Neural cell (in vitro differentiated cells): Measurements from ENCODE around the gene PRKAG2. TPM values are rescaled to one million over a fixed set of nuclear protein-coding genes. Genes with fewer than 3 reads are reported as not detected.

Source experiments
- H2AFZ ChIP-seq: fragments of 200-600, 300-800 bp; sonication (generic), shearing (Covaris generic); 2 replicates; pipeline ENCODE4 v1.6.0; 2014; ENCODE audit warnings: low read depth, mild to moderate bottlenecking, antibody characterized with exemption, low read length, moderate library complexity
- H3F3A ChIP-seq: fragments of 200-600 bp; shearing (Covaris generic); 2 replicates; pipeline ENCODE4 v1.6.1; 2016; ENCODE audit warnings: mild to moderate bottlenecking, moderate library complexity, mixed read lengths, antibody characterized with exemption, low read length; ENCODE audit not compliant: insufficient read depth, poor library complexity, severe bottlenecking
- H3K27ac ChIP-seq: fragments of 200-600, 300-800 bp; sonication (generic), shearing (Covaris generic); 2 replicates; pipeline ENCODE4 v1.5.1; 2014; ENCODE audit warnings: mild to moderate bottlenecking, low read length, moderate library complexity
- H3K27me3 ChIP-seq: fragments of 300-800, 200-600 bp; sonication (generic), shearing (Covaris generic); 2 replicates; pipeline ENCODE4 v1.6.0; 2014; ENCODE audit warnings: mild to moderate bottlenecking, low read depth, low read length, moderate library complexity; ENCODE audit not compliant: insufficient read depth
- H3K36me3 ChIP-seq: fragments of 300-800, 200-600 bp; sonication (generic), shearing (Covaris generic); 2 replicates; pipeline ENCODE4 v1.5.1; 2014; ENCODE audit warnings: mild to moderate bottlenecking, antibody characterized with exemption, low read length, moderate library complexity; ENCODE audit not compliant: insufficient read depth
- H3K4me2 ChIP-seq: fragments of 300-800, 200-600 bp; sonication (generic), shearing (Covaris generic); 2 replicates; pipeline ENCODE4 v1.6.0; 2014; ENCODE audit warnings: mild to moderate bottlenecking, low read length
- H3K4me3 ChIP-seq: fragments of 300-800, 200-600 bp; sonication (generic), shearing (Covaris generic); 2 replicates; pipeline ENCODE4 v1.5.1; 2014; ENCODE audit warnings: mild to moderate bottlenecking, low read length, moderate library complexity
- H3K79me2 ChIP-seq: fragments of 200-600 bp; shearing (Covaris generic); replicated peaks from 2 replicates; pipeline ENCODE4 v1.6.0; 2014; ENCODE audit warnings: mild to moderate bottlenecking, low read length, moderate library complexity; ENCODE audit not compliant: insufficient read depth
- H3K9ac ChIP-seq: fragments of 300-800, 200-600 bp; sonication (generic), shearing (Covaris generic); 2 replicates; pipeline ENCODE4 v1.6.1; 2016; ENCODE audit warnings: mild to moderate bottlenecking, low read length, mixed read lengths
- H3K9me2 ChIP-seq: fragments of 200-600 bp; shearing (Covaris generic); 2 replicates; pipeline ENCODE4 v1.6.1; 2016; ENCODE audit warnings: mild to moderate bottlenecking, low read length, mixed read lengths; ENCODE audit not compliant: insufficient read depth
- H3K9me3 ChIP-seq: fragments of 200-600, 300-800 bp; sonication (generic), shearing (Covaris generic); 2 replicates; pipeline ENCODE4 v1.6.1; 2016; ENCODE audit warnings: mild to moderate bottlenecking, mixed run types, low read length, moderate library complexity, mixed read lengths
- H4K20me1 ChIP-seq: fragments of 200-600 bp; shearing (Covaris generic); 2 replicates; pipeline ENCODE4 v1.6.1; 2016; ENCODE audit warnings: mild to moderate bottlenecking, mixed run types; ENCODE audit not compliant: insufficient read depth
- CTCF ChIP-seq: fragments of 450-650 bp; IDR thresholded peaks from 2 replicates; pipeline ENCODE4 v1.5.1; 2014; ENCODE audit warnings: antibody characterized with exemption, mild to moderate bottlenecking, moderate library complexity; ENCODE audit not compliant: poor library complexity, severe bottlenecking
- EP300 ChIP-seq: fragments of 450-650 bp; conservative IDR thresholded peaks from 2 replicates; pipeline ENCODE4 v1.6.1; 2014; ENCODE audit warnings: antibody characterized with exemption, mild to moderate bottlenecking, moderate library complexity; ENCODE audit not compliant: poor library complexity, severe bottlenecking
- EZH2 ChIP-seq: fragments of 200-600, 300-800 bp; shearing (Covaris generic), sonication (generic); IDR thresholded peaks from 2 replicates; pipeline ENCODE4 v1.6.1; 2014; ENCODE audit warnings: antibody characterized with exemption, low read length, borderline replicate concordance, mild to moderate bottlenecking; ENCODE audit not compliant: insufficient read depth, poor library complexity, severe bottlenecking
- MXI1 ChIP-seq: fragments of 450-650 bp; conservative IDR thresholded peaks from 2 replicates; pipeline ENCODE4 v1.6.1; 2014; ENCODE audit warnings: antibody characterized with exemption, mild to moderate bottlenecking; ENCODE audit not compliant: poor library complexity, severe bottlenecking
- POLR2AphosphoS5 ChIP-seq: IDR thresholded peaks from 2 replicates; pipeline ENCODE4 v1.6.1; 2012
- RAD21 ChIP-seq: fragments of 450-650 bp; conservative IDR thresholded peaks from 2 replicates; pipeline ENCODE4 v1.6.1; 2014; ENCODE audit warnings: antibody characterized with exemption, mild to moderate bottlenecking, moderate library complexity
- SMC3 ChIP-seq: fragments of 450-650 bp; conservative IDR thresholded peaks from 2 replicates; pipeline ENCODE4 v1.6.1; 2014; ENCODE audit warnings: antibody characterized with exemption, mild to moderate bottlenecking, moderate library complexity; ENCODE audit not compliant: poor library complexity
- TAF1 ChIP-seq: IDR thresholded peaks from 2 replicates; pipeline ENCODE4 v1.6.1; 2012; ENCODE audit warnings: low read depth
- polyA plus RNA-seq: library from polyadenylated mRNA; depleted of rRNA; stranded (reverse); fragments of >200 nt; gene quantifications from 2 replicates; pipeline ENCODE4 v1.2.3, GENCODE V29; 2014
- TF ChIP-seq, protein P1 (sequence below): IDR thresholded peaks from 2 replicates; pipeline ENCODE4 v1.6.1; 2012; ENCODE audit warnings: borderline replicate concordance

The PRKAG2 gene
- polyA plus RNA-seq, 1 donor from 2014 or later = 22.9 TPM

- no peaks in the 10 kb centered on the region for H3F3A ChIP-seq
- H4K20me1 ChIP-seq = no peaks in the 10 kb centered on the region
- no peaks in the 10 kb centered on the region for H3K36me3 ChIP-seq
- no peaks in the 10 kb centered on the region for H3K9me3 ChIP-seq
- no peak overlapping the region for H3K27ac ChIP-seq
- H3K4me3 ChIP-seq = no peak overlapping the region
- H3K9me2 ChIP-seq = no peaks in the 10 kb centered on the region
- H3K79me2 ChIP-seq = no peaks in the 10 kb centered on the region
- H3K9ac ChIP-seq = no peak overlapping the region
- peaks cover 4% of the 10 kb centered on the region for H3K27me3 ChIP-seq
- H3K4me2 ChIP-seq = no peak overlapping the region
- TF ChIP-seq, protein P1, sequence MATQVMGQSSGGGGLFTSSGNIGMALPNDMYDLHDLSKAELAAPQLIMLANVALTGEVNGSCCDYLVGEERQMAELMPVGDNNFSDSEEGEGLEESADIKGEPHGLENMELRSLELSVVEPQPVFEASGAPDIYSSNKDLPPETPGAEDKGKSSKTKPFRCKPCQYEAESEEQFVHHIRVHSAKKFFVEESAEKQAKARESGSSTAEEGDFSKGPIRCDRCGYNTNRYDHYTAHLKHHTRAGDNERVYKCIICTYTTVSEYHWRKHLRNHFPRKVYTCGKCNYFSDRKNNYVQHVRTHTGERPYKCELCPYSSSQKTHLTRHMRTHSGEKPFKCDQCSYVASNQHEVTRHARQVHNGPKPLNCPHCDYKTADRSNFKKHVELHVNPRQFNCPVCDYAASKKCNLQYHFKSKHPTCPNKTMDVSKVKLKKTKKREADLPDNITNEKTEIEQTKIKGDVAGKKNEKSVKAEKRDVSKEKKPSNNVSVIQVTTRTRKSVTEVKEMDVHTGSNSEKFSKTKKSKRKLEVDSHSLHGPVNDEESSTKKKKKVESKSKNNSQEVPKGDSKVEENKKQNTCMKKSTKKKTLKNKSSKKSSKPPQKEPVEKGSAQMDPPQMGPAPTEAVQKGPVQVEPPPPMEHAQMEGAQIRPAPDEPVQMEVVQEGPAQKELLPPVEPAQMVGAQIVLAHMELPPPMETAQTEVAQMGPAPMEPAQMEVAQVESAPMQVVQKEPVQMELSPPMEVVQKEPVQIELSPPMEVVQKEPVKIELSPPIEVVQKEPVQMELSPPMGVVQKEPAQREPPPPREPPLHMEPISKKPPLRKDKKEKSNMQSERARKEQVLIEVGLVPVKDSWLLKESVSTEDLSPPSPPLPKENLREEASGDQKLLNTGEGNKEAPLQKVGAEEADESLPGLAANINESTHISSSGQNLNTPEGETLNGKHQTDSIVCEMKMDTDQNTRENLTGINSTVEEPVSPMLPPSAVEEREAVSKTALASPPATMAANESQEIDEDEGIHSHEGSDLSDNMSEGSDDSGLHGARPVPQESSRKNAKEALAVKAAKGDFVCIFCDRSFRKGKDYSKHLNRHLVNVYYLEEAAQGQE = no peak
- TF ChIP-seq POLR2AphosphoS5 (no peak), CTCF (no peak), SMC3 (no peak), RAD21 (no peak), EZH2 (no peak)
- no peak overlapping the region for H2AFZ ChIP-seq
These were observed 7.6 kb upstream of the PRKAG2 start for GRCh38 chr7:151884312-151885201.

- Histone ChIP-seq H3K27me3 (peaks cover 6% of the 10 kb centered on the region), H2AFZ (no peak overlapping the region), H3K9me2 (no peaks in the 10 kb centered on the region), H3K4me2 (no peak overlapping the region), H3K9me3 (no peaks in the 10 kb centered on the region), H3K27ac (no peak overlapping the region), H3K4me3 (no peak overlapping the region), H3K79me2 (no peaks in the 10 kb centered on the region), H3K36me3 (no peaks in the 10 kb centered on the region), H3K9ac (no peak overlapping the region), H3F3A (no peaks in the 10 kb centered on the region), H4K20me1 (no peaks in the 10 kb centered on the region)
- TF ChIP-seq MXI1 (no peak), TAF1 (no peak), EP300 (no peak), RAD21 (no peak), EZH2 (no peak), POLR2AphosphoS5 (no peak), SMC3 (no peak), CTCF (no peak)
- TF ChIP-seq, protein P1 = no peak
These were observed 6.9 kb upstream of the PRKAG2 start for GRCh38 chr7:151883857-151884256.
